ENCODE measurements around the gene C20orf144. TPM values are rescaled to one million over a fixed set of nuclear protein-coding genes. Genes with fewer than 3 reads are reported as not detected.
A peak's percentile ranks its signal among the peaks of the same experiment; 100 is the strongest.

C20orf144 gene
- total and polyA plus RNA-seq, 9 of the 15 experiments (the other 6 are each of a cell fraction or from before 2014, with no cell fraction given), result 0.04 to 0.23 (median 0.11) TPM; not detected in 2

DNA sequence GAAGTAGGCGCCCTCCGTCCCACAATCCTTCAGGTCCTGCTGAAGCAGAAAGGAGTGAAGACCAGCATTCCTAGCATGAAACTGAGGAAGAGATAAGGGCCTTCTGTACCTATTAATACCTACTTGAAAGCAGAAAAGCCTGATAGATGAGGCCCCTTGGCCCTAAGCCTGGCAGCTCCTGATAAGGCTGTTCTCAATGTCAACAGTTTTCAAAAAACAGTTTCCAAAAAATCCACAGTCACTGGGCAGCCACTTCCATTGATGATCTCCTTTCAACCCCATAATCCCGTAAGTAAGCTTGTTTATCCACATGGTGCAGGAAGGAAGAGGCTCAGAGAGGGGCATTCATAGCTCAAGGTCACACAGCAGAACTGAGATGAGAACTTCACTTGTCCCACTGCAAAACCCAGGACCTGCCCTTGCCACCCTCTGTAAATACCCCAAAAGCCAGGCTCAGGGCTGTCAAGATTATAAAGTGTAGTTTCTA, 26.9 kb downstream of the C20orf144 start (continued):
- TF ChIP-seq NR3C1 (CRISPR knock-in tag; IDR thresholded peaks at IDR 0.05) (no peak), HDAC1 (IDR thresholded peaks at IDR 0.05) (peak in 1 of 2 experiments; percentile 64; a peak in 2 of 4 replicates), NFATC3 (IDR thresholded peaks at IDR 0.05) (no peak), ZFP1 (CRISPR knock-in tag; IDR thresholded peaks at IDR 0.05) (no peak), MTA2 (IDR thresholded peaks at IDR 0.05; ENCODE audit: low read depth) (peak; percentile 83), ZNF583 (CRISPR knock-in tag; IDR thresholded peaks at IDR 0.05) (no peak), CBX8 (IDR thresholded peaks at IDR 0.05; ENCODE audit: borderline replicate concordance, extremely low read depth, low read depth, low read length, poor library complexity, severe bottlenecking) (no peak), CBX3 (IDR thresholded peaks at IDR 0.05; ENCODE audit: borderline replicate concordance in 1 of 2, low read length in 2 of 2) (no peak; a peak in 1 of 3 replicates), ERF (CRISPR knock-in tag; IDR thresholded peaks at IDR 0.05) (no peak), ZNF184 (CRISPR knock-in tag; IDR thresholded peaks at IDR 0.05) (no peak), CEBPG (CRISPR knock-in tag; IDR thresholded peaks at IDR 0.05) (no peak), CEBPG (tag; conservative IDR thresholded peaks at IDR 0.05 in 1 of 2, IDR thresholded peaks at IDR 0.05 in 1 of 2) (no peak), ZC3H8 (IDR thresholded peaks at IDR 0.05) (no peak)
- TF ChIP-seq, protein P1, sequence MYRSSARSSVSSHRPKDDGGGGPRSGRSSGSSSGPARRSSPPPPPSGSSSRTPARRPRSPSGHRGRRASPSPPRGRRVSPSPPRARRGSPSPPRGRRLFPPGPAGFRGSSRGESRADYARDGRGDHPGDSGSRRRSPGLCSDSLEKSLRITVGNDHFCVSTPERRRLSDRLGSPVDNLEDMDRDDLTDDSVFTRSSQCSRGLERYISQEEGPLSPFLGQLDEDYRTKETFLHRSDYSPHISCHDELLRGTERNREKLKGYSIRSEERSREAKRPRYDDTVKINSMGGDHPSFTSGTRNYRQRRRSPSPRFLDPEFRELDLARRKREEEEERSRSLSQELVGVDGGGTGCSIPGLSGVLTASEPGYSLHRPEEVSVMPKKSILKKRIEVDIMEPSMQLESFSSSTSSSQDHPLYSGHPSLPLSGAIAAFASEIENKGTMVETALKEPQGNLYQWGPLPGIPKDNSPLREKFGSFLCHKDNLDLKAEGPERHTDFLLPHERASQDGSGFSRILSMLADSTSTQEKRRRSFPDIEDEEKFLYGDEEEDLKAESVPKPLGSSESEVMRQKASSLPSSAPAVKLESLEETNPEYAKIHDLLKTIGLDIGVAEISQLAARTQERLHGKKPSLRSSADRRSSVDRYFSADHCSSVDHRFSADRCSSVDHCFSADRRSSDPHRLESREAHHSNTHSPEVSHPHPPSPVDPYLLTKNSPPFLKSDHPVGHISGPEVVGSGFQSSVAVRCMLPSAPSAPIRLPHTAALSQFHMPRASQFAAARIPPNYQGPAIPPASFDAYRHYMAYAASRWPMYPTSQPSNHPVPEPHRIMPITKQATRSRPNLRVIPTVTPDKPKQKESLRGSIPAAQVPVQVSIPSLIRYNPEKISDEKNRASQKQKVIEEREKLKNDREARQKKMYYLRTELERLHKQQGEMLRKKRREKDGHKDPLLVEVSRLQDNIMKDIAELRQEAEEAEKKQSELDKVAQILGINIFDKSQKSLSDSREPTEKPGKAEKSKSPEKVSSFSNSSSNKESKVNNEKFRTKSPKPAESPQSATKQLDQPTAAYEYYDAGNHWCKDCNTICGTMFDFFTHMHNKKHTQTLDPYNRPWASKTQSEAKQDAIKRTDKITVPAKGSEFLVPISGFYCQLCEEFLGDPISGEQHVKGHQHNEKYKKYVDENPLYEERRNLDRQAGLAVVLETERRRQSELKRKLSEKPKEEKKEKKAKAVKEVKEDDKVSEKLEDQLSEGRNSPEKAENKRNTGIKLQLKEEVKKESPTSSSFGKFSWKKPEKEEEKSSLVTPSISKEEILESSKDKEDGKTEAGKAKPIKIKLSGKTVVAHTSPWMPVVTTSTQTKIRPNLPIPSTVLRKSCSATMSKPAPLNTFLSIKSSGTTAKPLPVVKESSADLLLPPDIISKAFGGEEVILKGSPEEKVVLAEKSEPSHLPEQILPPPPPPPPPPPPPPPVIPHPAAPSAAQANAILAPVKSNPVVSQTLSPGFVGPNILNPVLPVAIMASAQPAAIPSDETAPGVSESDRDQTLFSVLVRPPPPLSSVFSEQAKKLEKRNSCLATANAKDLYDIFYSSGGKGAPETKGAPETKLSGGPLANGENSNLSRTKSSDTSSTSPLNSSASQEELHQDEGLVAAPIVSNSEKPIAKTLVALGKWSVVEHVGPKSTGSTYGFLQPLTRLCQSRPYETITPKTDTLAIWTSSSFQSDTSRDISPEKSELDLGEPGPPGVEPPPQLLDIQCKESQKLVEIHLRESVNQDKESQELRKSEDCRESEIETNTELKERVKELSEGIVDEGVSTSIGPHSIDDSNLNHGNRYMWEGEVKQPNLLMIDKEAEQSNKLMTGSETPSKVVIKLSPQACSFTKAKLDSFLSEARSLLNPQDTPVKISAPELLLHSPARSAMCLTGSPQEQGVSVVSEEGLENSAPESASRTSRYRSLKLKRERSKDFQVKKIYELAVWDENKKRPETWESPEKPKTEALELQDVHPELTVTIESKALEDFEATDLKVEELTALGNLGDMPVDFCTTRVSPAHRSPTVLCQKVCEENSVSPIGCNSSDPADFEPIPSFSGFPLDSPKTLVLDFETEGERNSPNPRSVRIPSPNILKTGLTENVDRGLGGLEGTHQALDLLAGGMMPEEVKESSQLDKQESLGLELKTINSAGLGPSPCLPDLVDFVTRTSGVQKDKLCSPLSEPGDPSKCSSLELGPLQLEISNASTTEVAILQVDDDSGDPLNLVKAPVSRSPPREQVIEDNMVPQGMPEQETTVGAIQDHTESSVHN (IDR thresholded peaks at IDR 0.05; ENCODE audit: borderline replicate concordance in 1 of 2, low read depth in 1 of 2), result no peak
- TF ChIP-seq, protein P2, sequence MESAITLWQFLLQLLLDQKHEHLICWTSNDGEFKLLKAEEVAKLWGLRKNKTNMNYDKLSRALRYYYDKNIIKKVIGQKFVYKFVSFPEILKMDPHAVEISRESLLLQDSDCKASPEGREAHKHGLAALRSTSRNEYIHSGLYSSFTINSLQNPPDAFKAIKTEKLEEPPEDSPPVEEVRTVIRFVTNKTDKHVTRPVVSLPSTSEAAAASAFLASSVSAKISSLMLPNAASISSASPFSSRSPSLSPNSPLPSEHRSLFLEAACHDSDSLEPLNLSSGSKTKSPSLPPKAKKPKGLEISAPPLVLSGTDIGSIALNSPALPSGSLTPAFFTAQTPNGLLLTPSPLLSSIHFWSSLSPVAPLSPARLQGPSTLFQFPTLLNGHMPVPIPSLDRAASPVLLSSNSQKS (CRISPR knock-in tag; IDR thresholded peaks at IDR 0.05), result no peak

Measured in K562 (cell line).